OCI-M2 (cell line): ENCODE data around the gene ABCA7.
"Not testable (repeated sequence)": the region's sequence is repeated elsewhere in the genome, so short reads cannot be mapped to it uniquely, and the experiment has no call there.

Source experiments
- DNase-seq: peaks from one replicate; lab custom pipeline; 2025; ENCODE audit not compliant: unreplicated experiment; lab: John Stamatoyannopoulos, UW

Gene ABCA7

DNA sequence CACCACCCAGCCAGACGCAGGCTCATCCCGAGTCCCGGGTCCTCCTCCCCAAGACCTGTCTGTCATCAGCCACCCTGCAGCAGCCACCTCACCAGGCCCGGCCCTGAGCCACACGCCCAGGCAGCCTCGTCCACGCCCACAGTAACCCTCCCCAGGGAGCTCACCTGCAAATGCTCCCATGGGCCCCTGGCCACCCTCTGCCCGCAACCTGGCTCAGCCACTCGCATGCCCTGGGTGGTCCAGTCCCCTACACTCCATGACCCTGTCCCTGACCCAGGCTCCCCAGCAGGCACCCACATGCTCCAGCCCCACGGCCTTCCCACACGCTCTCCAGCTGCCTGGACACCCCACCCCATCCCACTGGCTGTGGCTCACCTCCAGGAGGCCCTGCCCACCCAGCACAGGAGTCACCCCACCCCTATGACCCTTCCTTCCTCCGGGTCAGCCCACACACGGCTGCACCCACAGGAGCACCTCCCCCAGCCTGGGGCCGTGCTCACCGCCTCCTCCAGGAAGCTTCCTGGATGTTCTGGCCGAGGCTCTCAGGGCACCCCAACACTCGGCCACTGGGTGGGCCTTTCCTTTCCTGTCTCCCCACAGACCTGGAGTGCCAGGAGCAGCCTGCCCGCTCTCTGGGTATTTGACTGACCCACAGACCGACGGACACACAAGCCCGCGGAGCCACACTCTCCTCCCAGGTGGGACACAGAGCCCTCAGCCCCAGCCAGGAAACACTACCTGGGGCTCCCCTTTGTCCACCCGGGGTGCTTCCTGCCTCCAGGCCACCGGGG lies 22.6 kb upstream of the ABCA7 start:
- no peak for DNase-seq

DNA sequence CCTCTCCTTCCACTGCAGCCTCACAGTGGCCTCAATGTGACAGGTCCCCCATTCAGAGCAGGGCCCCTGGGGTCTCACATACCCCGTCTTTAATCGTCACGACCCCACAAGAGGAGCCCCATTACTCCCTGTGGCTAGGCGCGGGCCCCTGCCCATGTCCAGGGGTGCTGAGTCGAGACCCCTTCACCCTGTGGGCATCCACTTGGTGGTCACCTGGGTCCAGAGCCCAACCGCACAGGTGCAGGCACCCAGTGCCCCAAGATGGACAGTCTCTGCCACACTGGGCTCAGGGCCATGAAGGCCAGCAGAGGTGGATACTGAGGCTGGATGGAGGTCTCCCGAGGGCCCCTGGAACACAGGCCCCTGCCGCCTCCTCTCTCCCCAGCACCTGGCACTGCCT lies 22.0 kb upstream of the ABCA7 start:
- DNase-seq = no peak

DNA sequence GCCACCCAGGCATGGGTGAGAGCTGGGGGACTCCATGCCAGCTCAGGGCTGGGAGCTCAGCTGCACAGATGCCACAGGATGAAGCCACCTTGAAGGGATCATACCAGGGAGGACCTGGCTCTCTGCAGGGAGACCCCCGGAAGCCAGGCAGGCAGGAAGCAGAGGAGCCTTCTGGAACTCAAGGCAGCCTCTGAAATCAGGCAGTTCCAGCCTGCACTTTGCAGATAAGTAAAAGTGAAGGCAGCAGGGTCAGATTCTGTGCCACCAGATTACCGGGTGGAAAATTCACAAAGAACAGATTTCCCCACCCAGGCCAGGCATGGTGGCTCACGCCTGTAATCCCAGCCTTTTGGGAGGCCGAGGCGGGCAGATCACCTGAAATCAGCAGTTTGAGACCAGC lies 21.5 kb upstream of the ABCA7 start:
- DNase-seq = no peak

DNA sequence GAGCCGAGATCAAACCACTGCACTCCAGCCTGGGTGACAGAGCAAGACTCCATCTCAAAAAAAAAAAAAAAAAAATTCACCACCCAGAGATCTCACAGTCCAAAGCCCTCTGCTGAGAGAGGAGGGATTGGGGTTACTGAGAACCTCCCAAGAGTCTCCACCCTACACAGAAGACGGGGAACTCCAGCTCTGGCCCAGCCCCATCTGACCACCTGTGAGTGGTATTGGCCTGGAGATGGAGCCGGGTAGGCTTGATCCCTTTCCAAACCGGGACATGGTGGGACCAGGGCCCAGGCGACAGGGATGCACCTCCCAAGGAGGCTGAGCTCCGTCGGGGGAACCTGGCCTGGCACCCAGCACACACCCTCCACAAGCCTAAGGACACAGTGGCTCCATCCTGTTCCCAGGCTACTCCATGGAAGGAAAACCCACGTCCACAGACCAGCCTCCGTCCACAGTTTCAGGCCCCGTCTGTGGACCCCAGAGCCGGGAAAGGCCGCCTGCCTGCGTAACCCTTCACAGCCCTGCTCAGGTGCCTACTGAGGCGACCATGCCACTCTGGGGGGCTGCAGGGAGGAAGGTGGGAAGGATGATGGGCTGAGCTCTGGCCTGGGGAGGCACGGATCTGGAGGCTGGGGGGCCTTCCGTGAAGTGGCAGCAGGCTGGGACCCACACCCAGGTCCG lies 20.8 kb upstream of the ABCA7 start:
- DNase-seq = no peak

DNA sequence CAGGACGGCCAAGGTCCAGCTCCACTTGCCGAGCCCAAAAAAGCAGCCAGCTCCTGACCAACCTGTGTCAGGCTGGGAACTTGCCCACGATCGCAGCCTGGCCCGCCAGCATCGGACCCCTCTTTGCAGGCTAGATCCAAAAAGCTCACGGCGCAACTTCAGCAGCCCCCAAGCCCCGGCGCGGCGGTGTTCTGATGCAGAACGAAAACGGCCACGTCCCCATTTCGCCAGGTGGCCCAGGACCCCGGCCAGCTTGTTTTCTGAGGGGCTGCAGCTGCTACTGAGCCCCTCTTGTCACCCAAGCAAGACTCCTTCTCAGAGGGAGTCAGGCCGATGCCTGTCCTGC lies 20.3 kb upstream of the ABCA7 start:
- no peak for DNase-seq

DNA sequence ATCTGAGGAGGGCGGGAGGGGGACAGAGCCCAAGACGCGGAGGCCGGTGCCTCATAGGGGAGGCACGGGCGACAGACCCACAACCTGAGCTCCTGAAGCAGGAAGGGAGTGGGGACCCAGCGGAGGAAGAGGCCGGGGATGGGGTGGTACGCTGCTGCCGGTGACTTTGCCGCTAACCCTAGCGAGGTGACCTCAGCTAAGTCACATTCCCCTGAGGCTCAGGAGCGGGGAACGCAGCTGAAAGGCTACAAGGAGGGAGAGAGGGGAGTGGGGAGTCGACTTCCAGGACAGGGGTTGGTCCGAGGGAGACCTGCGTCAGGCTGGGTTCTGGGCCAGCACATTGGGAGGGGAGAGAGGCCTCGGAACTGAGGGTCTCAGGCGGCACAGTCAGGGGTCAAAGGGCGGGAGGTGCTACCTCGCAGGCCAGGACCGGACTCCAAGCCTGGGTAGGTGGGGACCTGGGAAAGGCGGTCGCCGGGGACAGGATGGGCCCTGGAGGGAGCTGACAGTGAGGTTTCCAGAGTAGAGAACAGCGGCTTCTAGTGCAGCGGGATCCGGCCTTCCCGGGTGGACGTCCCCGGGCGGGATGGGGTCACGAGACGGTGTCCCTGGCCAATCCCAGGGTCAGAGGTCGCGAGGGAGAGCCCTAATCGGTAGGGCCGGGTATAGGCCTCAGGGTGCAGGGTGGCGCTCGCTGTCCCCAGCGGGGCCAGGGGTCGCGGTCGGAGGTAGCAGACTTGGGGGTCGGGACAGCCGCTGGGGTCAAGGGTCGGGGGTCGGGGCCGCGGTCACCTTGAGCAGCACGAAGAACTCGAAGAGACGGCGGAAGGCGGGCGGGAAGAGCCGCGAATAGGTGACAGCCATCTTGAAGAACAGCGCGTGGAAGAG lies 19.7 kb upstream of the ABCA7 start:
- no peak for DNase-seq

DNA sequence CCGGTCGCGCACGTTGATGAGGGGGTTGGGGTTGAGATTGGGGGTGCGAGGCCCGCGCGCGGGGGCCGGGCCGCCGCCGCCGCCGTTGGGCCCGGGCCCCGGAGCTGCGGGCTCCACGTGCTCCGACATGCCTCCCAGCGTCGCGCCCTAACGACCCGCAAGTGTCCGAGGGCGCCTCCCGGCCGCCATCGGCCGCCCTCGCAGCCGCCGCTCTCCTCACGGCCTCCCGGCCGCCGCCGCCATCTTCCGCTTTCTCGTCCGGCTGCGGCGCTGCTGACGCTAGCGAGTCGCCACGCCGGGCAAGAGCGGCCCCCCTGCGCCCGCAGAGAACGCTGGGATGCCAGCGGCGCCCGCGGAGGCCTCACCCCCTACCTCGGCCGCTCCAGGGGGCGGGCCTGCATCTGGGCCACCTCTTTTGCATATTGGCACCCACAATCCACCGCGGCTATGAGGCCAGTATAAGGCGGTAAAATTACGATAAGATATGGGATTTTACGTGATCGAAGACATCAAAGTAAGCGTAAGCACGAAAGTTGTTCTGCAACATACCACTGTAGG lies 19.0 kb upstream of the ABCA7 start, which contains the start of gene TMEM259:
TMEM259 (minus strand) TSS at position 256 of the 558 bp plus-strand sequence; CDS start at position 129, 127 bp downstream.
- DNase-seq = peak; percentile 94

DNA sequence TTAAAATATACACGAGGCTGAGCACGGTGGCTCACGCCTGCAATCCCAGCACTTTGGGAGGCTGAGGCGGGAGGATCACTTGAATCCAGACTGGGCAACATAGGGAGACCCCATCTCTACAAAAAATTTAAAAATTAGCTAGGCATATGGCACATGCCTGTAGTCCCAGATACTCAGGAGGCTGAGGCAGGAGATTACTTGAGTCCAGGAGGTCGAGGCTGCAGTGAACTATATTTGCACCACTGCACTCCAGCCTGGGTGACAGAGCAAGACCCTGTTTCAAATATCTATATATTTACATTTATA lies 16.1 kb upstream of the ABCA7 start:
- DNase-seq = not testable (repeated sequence)

DNA sequence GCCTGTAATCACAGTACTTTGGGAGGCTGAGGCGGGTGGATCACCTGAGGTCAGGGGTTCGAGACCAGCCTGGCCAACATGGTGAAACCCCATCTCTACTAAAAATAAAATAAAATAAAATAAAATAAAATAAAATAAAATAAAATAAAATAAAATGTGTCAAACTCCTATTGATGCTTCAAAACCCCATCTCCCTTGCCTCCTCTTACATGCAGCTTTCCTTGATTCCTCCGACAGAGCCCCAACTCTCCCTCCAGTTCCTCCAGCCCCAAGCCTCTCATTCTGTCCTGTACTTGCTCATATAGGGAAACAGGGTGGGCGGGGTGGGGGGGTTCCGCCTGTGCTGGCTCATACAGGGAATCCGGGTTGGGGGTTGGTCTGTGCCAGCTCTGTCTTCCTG lies 14.8 kb upstream of the ABCA7 start:
- DNase-seq = not testable (repeated sequence)

DNA sequence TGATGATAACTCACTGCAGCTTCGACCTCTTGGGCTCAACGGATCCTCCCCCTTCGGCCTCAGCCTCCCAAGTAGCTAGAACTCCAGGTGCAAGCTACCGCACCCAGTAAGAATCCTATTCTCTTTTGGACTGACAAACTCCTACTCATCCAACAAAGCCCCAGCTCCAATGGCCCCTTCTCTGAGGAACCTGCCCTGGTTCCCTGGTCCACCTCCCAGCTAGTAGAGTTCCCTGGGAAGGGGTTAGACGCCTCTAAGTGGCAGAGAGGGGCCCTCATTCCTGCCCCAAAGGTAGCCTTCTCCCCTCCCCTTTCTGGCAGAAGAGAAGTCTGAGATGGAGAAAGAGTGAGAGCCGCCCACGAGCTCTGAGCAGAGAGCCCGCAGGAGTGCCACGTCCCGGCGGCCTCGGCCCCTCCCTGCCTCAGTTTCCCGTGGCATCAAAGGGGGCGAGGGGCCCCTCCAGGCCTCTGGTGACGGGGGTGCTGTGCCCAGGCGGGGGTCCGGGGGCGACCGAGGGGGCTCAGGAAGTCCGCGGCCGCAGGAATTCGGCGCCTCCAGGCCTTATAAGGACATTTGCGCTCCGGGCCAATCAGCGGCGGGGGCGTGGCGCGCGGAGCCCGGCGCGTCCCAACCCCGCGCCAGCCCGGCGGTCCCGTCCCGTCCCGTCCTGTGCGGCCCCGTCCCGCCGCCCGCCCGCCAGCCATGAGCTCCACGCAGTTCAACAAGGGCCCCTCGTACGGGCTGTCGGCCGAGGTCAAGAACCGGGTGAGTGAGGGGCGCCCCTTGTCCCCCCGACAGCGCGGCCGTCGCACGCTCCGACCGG lies 13.7 kb upstream of the ABCA7 start, which contains the start of gene CNN2:
CNN2 (plus strand) TSS at position 649 of the 823 bp plus-strand sequence; CDS start at position 703, 54 bp downstream.
- no peak for DNase-seq

GRCh38 chr19:1026783-1027649 lies 12.9 kb upstream of the ABCA7 start:
- no peak for DNase-seq

- DNase-seq = no peak
Observed at GRCh38 chr19:1027650-1028061, 12.3 kb upstream of the ABCA7 start.

DNA sequence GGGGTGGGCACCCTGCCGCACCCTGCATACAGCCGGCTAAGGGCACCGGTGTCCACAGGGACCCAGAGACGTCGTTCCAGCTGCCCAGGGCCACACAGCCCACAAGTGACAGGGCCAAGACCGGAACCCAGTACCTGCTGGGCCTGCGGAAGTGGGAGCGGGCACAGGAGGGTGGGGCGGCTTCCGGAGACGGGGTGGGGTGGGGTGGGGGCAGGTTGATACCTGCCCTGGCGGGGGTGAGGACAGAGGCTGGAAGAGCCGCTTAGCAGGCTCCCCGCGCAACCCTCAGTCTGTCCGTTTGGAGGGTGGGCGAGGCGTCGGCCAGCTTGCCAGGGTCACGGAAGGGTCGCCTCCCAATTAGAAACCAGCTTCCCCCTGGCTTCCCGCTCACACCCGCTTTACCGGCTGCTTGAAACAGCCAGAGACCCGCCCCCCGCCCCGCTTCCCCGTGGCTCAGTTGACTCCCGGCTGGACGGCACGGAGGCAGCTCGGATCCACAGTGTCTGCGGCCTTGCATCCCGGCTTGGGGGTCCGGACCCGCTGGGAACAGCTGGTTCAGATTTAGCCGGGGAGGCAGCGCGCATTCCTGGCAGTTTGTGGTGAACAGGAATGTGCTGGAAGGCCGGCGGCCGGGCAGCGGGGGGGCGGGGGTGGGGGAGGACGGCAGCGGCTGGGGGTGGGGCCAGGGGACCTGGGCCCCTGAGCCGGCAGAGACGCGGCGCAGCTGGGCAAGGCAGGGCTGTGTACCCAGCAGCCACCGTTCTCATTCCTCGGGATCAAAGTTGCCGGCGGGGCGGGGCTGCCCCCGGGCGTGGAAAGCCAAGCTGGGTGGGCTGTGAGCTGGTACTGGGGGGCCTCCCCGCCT lies 11.6 kb upstream of the ABCA7 start:
- DNase-seq = no peak

DNA sequence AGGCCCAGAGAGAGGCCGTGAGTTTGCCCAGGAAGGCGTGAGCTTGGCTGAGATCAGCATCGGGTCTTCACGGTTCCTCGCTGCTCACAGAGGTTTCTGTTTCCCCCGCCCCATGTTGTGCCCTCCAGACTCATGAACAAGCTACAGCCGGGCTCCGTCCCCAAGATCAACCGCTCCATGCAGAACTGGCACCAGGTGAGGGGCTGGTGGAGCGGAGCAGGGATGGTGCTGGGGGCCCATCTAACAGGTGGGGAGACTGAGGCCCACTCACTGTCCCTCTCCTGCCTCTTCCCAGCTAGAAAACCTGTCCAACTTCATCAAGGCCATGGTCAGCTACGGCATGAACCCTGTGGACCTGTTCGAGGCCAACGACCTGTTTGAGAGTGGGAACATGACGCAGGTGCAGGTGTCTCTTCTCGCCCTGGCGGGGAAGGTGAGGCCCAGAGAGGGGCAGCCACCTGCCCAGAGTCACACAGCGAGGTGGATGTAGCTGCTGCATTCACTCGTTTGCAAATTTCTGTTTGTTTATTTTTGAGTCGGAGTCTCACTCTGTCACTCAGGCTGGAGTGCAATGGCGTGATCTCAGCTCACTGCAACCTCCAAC lies 7.5 kb upstream of the ABCA7 start:
- DNase-seq = no peak

- DNase-seq = no peak
Observed at GRCh38 chr19:1035998-1036621, 3.8 kb upstream of the ABCA7 start.

- no peak for DNase-seq
Observed at GRCh38 chr19:1037621-1038064, 2.3 kb upstream of the ABCA7 start.

- DNase-seq = no peak
Observed at GRCh38 chr19:1038978-1039645, 795 bp upstream of the ABCA7 start.
